ENCODE data around the gene THAP11.

Gene THAP11

DNA sequence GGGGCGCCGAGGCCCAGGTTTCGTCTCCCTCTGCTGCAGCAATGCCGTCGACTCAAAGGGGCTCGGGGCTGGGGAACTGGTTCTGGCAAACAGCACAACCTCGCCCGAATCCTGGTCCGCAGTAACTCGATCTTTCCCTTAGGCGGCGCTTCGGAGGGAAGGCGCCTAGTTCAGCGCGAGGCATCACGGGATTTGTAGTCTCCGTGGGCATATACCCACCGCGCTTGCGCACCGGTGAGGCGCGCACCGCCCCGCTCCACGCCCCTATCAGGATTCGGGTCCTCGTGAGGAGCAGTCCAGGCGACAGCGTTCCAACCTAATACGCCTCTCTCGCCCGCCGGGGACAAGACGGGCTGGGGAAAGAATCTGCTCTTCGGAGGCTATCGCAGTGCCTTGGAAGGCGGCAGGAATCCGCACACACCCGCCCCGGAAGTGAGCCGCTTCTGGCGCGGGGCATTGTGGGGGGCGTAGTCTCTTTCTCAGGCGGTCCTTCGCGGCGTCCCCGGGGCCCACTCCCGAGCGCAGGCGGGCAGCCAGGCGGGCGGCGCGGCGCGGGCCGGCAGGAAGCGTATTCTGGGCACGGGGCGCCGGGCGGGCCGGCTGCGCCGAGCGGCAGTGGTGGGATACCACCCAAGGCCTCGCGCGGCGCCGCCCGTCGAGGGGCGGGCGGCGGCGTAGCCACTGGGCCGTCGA, at the start of gene THAP11:
Gene THAP11 (plus strand): TSS at position 505 of the 693 bp plus-strand sequence. CDS start 235 bp downstream, outside the sequence.
- Mint-ChIP-seq H3K4me3 (peak within 1 kb of the TSS; percentile 93), H3K36me3 (no peaks in the 10 kb centered on the region), H3K27ac (peak within 1 kb of the TSS; percentile 95), H3K4me1 (ENCODE audit: low read depth) (peaks cover 39% of the 10 kb centered on the region), H3K27me3 (no peaks in the 10 kb centered on the region), H3K9me3 (ENCODE audit: low read depth) (no peaks in the 10 kb centered on the region)

DNA sequence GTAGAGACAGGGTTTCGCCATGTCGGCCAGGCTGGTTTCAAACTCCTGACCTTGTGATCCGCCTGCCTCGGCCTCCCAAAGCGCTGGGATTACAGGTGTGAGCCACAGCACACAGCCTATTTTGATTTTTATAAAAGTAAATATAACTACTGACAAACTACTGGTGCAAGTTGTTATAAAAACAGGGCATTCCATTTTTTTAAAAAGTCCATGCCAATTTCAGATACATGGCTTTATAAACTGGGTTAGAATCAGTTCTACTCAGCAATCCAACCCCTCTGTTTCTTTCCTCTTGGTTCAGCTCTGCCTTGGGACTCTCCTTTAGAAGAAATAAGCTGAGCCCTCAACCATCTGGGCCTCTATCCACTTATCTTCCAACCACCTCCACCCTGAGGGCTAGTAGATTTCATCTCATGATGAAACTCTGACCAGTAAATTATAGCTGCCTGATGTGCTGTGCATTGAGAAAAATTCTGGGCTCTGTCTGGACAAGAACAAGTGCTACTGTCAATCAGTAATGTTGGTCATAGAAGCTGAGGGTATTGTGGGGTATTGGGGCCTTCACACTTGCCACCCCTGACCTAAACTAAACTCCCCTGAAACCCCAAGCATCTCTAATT, 45.9 kb upstream of the THAP11 start:
- H3K36me3 Mint-ChIP-seq: no peaks in the 10 kb centered on the region
- no peak overlapping the region for H3K4me3 Mint-ChIP-seq
- no peaks in the 10 kb centered on the region for H3K9me3 Mint-ChIP-seq (ENCODE audit: low read depth)
- no peak overlapping the region for H3K27ac Mint-ChIP-seq
- H3K27me3 Mint-ChIP-seq: no peaks in the 10 kb centered on the region
- H3K4me1 Mint-ChIP-seq (ENCODE audit: low read depth): peaks cover 30% of the 10 kb centered on the region

DNA sequence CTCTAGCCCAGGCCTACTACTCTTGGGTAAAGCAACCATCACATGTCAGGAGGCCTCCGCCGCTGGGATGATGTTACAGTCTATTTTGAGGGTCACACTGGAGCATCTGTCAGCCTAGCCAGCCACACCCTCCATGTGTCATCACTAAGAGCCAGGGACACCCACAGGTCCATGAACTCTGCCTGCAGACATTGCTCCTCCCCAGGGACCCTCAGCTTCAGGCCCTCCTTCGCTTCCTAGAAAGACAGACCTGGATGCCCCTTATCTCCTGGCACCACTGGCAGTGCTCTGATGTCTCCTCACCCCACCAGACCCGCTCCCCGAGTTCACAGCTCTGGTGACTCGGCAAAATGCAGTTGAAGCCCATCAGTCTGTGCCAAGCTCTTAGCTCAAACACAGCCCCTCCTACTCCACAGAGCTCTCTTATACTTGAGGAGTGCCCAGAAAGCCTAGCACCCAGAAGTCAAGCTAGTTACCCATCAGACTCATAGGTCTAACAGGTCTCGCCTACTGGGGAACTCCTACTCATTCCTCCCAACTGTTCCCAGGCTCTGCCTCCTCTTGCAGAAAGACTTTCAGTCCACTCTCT, 41.7 kb upstream of the THAP11 start:
- Mint-ChIP-seq H3K27ac (peak overlapping the region; percentile 64), H3K27me3 (no peaks in the 10 kb centered on the region), H3K9me3 (ENCODE audit: low read depth) (no peaks in the 10 kb centered on the region), H3K36me3 (peaks cover 9% of the 10 kb centered on the region), H3K4me3 (peak overlapping the region; percentile 4), H3K4me1 (ENCODE audit: low read depth) (peaks cover 60% of the 10 kb centered on the region)

DNA sequence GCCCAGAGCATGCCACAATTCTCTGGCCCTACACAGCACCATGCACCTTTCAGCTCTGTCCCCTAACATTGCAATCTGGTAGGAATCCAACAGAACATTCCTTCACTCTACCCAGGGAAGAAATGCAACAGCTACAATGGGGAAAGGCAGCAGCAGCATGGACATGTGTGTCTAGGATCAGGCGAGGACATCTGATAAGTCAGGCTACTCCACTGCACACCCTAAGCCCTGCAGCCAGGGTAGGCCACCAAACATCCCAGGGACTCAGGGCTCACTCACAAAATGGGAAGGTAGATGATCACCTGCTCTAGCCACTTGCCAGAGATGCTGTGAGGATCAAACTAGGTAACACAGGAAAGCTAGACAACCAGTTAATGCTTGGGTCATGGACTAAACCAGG, 40.9 kb upstream of the THAP11 start:
- H3K4me3 Mint-ChIP-seq: peak overlapping the region; percentile 42
- H3K27me3 Mint-ChIP-seq: no peaks in the 10 kb centered on the region
- no peaks in the 10 kb centered on the region for H3K9me3 Mint-ChIP-seq (ENCODE audit: low read depth)
- peaks cover 9% of the 10 kb centered on the region for H3K36me3 Mint-ChIP-seq
- peaks cover 62% of the 10 kb centered on the region for H3K4me1 Mint-ChIP-seq (ENCODE audit: low read depth)
- no peak overlapping the region for H3K27ac Mint-ChIP-seq

GRCh38 chr16:67801883-67802282, 40.2 kb upstream of the THAP11 start:
- Mint-ChIP-seq H3K4me3 (peak overlapping the region; percentile 42), H3K27ac (peak overlapping the region; percentile 8), H3K36me3 (peaks cover 9% of the 10 kb centered on the region), H3K4me1 (ENCODE audit: low read depth) (peaks cover 59% of the 10 kb centered on the region), H3K9me3 (ENCODE audit: low read depth) (no peaks in the 10 kb centered on the region), H3K27me3 (no peaks in the 10 kb centered on the region)

DNA sequence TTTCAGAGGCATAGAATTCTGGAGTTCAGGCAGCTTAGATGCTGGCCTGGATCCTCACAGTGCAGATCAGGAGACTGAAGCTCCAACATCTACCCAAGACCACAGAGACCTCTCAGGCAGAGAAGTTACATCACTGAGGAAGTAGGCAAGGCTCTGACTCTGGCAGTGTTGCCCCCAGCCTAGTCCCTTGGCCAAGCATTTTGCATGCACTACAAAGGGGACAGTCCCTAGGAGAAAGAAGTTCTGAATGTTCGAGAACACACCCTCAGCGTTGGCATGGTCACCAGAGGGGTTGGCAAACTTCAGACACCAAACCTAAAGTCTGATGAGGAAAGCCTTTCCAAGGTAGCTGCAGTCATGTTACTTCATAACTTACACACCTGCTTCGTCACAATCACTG, 38.2 kb upstream of the THAP11 start:
- Mint-ChIP-seq H3K9me3 (ENCODE audit: low read depth) (no peaks in the 10 kb centered on the region), H3K27me3 (no peaks in the 10 kb centered on the region), H3K27ac (peak overlapping the region; percentile 64), H3K36me3 (peaks cover 9% of the 10 kb centered on the region), H3K4me3 (peak overlapping the region; percentile 52), H3K4me1 (ENCODE audit: low read depth) (peaks cover 54% of the 10 kb centered on the region)

DNA sequence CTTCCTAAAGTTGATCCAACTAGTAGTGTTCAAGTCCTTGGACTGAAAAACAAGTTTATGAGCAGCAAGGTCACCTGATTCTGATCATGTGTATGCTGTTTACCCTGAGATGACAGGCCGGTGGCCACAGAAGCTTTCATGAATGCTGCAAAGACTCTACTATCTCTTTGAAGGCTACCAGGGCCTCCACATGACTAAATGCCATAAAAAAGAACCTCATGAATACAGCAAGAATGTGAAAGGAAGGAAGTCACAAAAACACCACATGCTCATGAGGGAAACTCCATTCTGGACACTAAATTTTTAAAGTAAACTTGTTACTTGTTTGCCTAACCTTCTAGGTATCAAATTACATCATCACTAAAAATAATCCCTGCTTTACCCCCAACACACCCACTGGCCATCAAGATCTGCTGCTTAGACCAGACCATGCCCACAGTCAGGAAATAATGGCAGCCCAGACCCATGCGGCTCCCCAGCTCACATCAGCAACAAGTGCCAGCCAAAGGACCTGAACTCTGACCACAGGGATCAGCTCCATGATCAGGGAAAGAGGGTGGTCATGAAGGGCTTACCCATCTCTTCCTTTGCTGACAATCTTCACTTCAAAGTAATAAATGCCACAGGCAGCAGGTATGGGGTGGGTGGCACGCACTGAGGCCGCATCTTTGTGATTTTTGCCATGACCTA, 37.1 kb upstream of the THAP11 start:
- Mint-ChIP-seq H3K36me3 (peaks cover 9% of the 10 kb centered on the region), H3K4me3 (peak overlapping the region; percentile 91), H3K4me1 (ENCODE audit: low read depth) (peaks cover 49% of the 10 kb centered on the region), H3K27me3 (no peaks in the 10 kb centered on the region), H3K27ac (peak overlapping the region; percentile 93), H3K9me3 (ENCODE audit: low read depth) (no peaks in the 10 kb centered on the region)

DNA sequence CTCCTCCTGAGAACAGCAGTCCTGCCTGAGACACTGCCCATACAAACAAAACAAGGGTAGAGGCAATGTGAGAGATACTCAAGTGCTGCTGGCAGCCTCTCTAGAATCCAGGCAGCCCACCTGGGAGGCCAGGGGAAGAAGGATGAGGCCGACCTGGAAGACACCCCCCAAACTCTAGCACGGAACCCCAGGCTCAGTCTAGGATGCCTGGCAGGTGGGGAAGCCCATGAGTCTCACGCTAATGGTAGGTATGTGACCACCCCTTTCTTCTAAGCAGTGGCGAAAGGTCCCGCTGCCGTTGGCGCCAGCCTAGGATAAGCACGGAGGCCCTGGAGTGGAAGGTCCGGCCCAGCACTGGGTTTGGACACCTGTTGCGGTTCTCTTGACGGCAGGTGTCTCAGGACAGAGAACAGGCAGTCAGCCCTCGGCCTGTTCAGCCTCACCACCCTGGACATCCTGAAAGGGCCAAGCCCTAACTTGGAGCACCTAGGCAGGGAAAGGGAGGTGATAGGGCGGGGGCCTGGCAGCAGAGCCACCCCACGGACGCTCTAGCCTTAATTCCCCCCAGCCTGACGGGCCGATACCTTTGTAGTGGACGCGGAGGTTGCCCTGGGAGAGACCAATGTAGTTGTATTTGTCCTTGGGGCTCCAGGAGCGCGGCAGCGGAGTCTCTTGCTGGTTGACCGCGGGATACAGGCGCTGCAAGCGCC, 36.2 kb upstream of the THAP11 start:
- Mint-ChIP-seq H3K4me1 (ENCODE audit: low read depth) (peaks cover 40% of the 10 kb centered on the region), H3K27me3 (no peaks in the 10 kb centered on the region), H3K36me3 (peaks cover 9% of the 10 kb centered on the region), H3K27ac (peak overlapping the region; percentile 93), H3K9me3 (ENCODE audit: low read depth) (no peaks in the 10 kb centered on the region), H3K4me3 (peak overlapping the region; percentile 91)

GRCh38 chr16:67806428-67807147, 35.5 kb upstream of the THAP11 start, which contains the start of the genes RANBP10 and TSNAXIP1:
Gene RANBP10, minus strand, starts transcription at chr16:67806560. Its CDS starts 24 bp downstream, at chr16:67806536.
Gene TSNAXIP1, plus strand, starts transcription at chr16:67806889. Its CDS starts 261 bp downstream, at chr16:67807150.
- H3K4me1 Mint-ChIP-seq (ENCODE audit: low read depth): peaks cover 33% of the 10 kb centered on the region
- H3K36me3 Mint-ChIP-seq: peaks cover 9% of the 10 kb centered on the region
- no peaks in the 10 kb centered on the region for H3K27me3 Mint-ChIP-seq
- peak within 1 kb of the TSS; percentile 91 for H3K4me3 Mint-ChIP-seq
- peak within 1 kb of the TSS; percentile 93 for H3K27ac Mint-ChIP-seq
- no peaks in the 10 kb centered on the region for H3K9me3 Mint-ChIP-seq (ENCODE audit: low read depth)

- Mint-ChIP-seq H3K36me3 (peaks cover 9% of the 10 kb centered on the region), H3K4me3 (peak overlapping the region; percentile 91), H3K27ac (peak overlapping the region; percentile 93), H3K9me3 (ENCODE audit: low read depth) (no peaks in the 10 kb centered on the region), H3K27me3 (no peaks in the 10 kb centered on the region), H3K4me1 (ENCODE audit: low read depth) (peaks cover 27% of the 10 kb centered on the region)
These were observed 34.9 kb upstream of the THAP11 start for GRCh38 chr16:67807148-67807682.

DNA sequence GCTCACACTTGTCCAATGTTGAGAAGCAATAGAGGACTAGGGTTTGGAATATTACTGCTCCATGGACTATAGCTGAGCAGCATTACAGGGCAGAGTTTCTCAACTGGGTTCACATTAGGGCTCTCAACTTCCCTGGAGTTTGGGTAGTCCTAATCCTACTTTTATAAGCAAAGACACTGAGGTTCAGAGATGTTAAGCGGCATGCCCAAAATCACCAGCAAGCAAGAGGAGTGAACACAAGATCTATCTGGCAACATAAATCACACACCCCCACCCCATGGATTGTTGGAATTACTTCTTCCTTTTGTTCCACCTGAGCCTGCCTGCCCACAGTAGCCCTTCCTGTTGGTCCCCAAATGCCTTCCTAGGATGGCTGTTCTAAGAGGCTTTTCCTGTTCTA, 30.2 kb upstream of the THAP11 start:
- Mint-ChIP-seq H3K4me3 (no peak overlapping the region), H3K4me1 (ENCODE audit: low read depth) (peaks cover 5% of the 10 kb centered on the region), H3K36me3 (no peaks in the 10 kb centered on the region), H3K9me3 (ENCODE audit: low read depth) (no peaks in the 10 kb centered on the region), H3K27ac (no peak overlapping the region), H3K27me3 (no peaks in the 10 kb centered on the region)

DNA sequence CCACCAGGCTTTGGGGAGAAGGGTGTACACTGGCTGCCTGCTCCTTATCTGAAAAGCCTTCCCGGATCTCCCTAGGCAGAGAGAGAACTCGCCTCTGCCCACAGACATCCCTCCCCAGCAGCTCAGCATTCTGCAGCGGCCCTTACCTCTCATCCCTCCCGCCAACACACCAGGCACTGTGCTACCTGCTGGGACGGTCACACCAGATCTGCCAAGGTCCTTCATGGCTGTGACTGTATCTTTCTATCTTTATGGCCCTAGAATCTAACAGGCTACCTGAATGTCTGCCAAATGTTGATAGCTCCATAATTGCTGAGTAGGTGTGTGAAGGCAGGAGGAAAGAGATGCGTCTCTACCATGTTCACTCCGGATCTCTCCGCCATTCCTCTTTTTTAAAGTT, 27.6 kb upstream of the THAP11 start:
- Mint-ChIP-seq H3K4me3 (no peak overlapping the region), H3K36me3 (no peaks in the 10 kb centered on the region), H3K4me1 (ENCODE audit: low read depth) (peaks cover 5% of the 10 kb centered on the region), H3K27me3 (no peaks in the 10 kb centered on the region), H3K9me3 (ENCODE audit: low read depth) (no peaks in the 10 kb centered on the region), H3K27ac (no peak overlapping the region)

DNA sequence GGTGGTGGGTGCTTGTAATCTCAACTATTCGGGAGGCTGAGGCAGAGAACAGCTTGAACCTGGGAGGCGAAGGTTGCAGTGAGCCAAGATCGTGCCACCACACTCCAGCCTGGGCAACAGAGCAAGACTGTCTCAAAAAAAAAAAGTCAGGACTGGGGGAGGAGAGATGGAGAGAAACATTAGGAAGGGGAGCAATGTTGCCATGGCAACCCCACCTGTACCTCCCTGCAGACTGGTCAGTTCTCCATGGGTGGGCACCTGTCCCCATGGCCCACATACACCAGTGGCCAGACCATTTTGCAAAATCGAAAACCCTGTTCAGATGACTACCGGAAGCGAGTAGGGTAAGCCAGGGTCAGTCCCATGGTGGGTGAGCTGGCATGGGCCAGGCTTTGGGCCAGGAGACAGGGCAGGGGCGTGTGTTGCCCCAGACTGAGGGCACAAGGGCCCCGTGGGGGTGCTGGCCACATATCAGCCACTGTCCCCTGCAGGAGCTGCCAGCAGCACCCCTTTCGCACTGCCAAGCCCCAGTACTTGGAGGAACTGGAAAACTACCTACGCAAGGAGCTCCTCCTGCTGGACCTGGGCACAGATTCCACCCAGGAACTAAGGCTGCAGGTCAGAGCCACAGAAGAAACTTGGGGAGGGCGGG, 21.4 kb upstream of the THAP11 start:
- Mint-ChIP-seq H3K27me3 (no peaks in the 10 kb centered on the region), H3K27ac (no peak overlapping the region), H3K4me3 (no peak overlapping the region), H3K4me1 (ENCODE audit: low read depth) (peaks cover 5% of the 10 kb centered on the region), H3K36me3 (no peaks in the 10 kb centered on the region), H3K9me3 (ENCODE audit: low read depth) (no peaks in the 10 kb centered on the region)
